GM10248 (cell line): ENCODE data around the gene TFIP11.

Experiments
- CTCF ChIA-PET: fragments of 300-600 bp; sonication (Branson Sonifier 250); formaldehyde crosslinking; extraction: SDS; loops from one replicate; lab custom pipeline; 2021; ENCODE audit warnings: antibody characterized with exemption; lab: Yijun Ruan, JAX
- POLR2A ChIA-PET: fragments of 350-650 bp; sonication (Branson Sonifier 250); formaldehyde crosslinking; extraction: SDS; loops from one replicate; lab custom pipeline; 2020; ENCODE audit warnings: antibody characterized with exemption; lab: Yijun Ruan, JAX
- DNase-seq: peaks from one replicate; pipeline ENCODE4 v3.0.0; 2012; ENCODE audit errors: extremely low spot score
- TF ChIP-seq, protein P1 (sequence below): IDR thresholded peaks from 2 replicates; pipeline ENCODE4 v1.5.1; 2012; ENCODE audit warnings: mild to moderate bottlenecking, low read depth; ENCODE audit errors: extremely low read depth, missing control alignments, control extremely low read depth

The TFIP11 gene

DNA sequence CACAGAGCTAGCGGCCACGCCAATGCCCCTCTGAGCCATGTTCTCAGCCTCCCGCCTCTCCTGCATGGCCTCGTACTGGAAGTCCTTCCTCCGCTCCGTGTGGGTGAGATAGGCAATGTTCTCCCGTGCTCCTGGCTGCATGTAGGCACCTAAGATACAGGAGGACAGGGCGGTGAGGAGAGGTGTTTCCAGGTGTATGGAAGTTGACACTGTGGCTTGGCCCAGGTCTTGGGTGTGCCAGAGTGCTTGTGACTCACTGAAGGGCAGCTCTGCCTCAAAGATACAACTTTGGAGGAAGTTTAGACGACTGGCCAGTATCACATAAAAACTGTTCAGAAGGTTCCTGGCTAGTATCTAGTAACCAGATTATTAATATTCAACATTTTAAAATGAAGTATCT is 20.1 kb downstream of the TFIP11 start:
- POLR2A ChIA-PET = interaction anchor here (0.5 to 0.7 kb wide), 3 partner anchors 16 to 331 kb away, joined by 4 read pairs; no protein-coding TSS in a partner anchor
- DNase-seq = no peak
- CTCF ChIA-PET = interaction anchor here (1.0 to 1.2 kb wide), 4 partner anchors 8 to 73 kb away, joined by 3 to 6 read pairs (median 4); partner anchors contain the start of genes HPS4 and SRRD
- TF ChIP-seq, protein P1, sequence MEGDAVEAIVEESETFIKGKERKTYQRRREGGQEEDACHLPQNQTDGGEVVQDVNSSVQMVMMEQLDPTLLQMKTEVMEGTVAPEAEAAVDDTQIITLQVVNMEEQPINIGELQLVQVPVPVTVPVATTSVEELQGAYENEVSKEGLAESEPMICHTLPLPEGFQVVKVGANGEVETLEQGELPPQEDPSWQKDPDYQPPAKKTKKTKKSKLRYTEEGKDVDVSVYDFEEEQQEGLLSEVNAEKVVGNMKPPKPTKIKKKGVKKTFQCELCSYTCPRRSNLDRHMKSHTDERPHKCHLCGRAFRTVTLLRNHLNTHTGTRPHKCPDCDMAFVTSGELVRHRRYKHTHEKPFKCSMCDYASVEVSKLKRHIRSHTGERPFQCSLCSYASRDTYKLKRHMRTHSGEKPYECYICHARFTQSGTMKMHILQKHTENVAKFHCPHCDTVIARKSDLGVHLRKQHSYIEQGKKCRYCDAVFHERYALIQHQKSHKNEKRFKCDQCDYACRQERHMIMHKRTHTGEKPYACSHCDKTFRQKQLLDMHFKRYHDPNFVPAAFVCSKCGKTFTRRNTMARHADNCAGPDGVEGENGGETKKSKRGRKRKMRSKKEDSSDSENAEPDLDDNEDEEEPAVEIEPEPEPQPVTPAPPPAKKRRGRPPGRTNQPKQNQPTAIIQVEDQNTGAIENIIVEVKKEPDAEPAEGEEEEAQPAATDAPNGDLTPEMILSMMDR = no peak

- ChIA-PET POLR2A (interaction anchor here (0.9 kb wide), 1 partner anchor 8 kb away, joined by 3 read pairs; no protein-coding TSS in a partner anchor), CTCF (interaction anchor here (1.1 kb wide), 1 partner anchor 13 kb away, joined by 3 read pairs; no protein-coding TSS in a partner anchor)
- DNase-seq = no peak
- TF ChIP-seq, protein P1 = no peak
Observed at GRCh38 chr22:26489447-26490036, 22.7 kb downstream of the TFIP11 start.

DNA sequence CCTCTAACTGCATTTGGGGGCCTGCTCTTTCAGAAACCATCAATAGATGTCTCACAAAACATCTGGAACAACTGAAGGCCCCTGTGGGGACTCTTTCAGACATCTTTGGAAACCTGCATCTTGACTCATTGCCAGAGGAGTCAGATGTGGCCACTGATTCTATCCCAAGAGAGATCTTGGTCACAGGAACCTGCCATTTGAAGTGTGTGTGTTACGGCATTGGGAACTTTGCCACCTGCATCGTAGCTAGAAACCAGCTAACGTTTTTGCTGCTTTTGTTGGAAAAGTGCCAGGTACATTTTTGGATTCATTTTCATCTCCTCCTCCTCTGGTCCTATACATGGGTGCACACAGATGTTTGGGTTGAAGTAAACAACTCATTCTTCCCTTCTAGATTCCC is 24.3 kb downstream of the TFIP11 start:
- DNase-seq = no peak
- POLR2A ChIA-PET = no interaction called here
- CTCF ChIA-PET = interaction anchor here (0.7 to 1.3 kb wide), 2 partner anchors 9 to 15 kb away, joined by 3 to 4 read pairs; no protein-coding TSS in a partner anchor
- TF ChIP-seq, protein P1 = no peak

GRCh38 chr22:26486394-26486793 is 25.9 kb downstream of the TFIP11 start:
- DNase-seq = no peak
- POLR2A ChIA-PET = no interaction called here
- TF ChIP-seq, protein P1 = no peak
- CTCF ChIA-PET = interaction anchor here (1.5 kb wide), 1 partner anchor 17 kb away, joined by 4 read pairs; no protein-coding TSS in a partner anchor

- ChIA-PET POLR2A (no interaction called here), CTCF (interaction anchor here (1.5 kb wide), 1 partner anchor 17 kb away, joined by 4 read pairs; no protein-coding TSS in a partner anchor)
- TF ChIP-seq, protein P1 = no peak
- DNase-seq = no peak
Observed at GRCh38 chr22:26485806-26486390, 26.4 kb downstream of the TFIP11 start.

- no peak for DNase-seq
- ChIA-PET POLR2A (no interaction called here), CTCF (interaction anchor here (1.0 to 5.5 kb wide), 4 partner anchors 8 to 182 kb away, joined by 3 to 28 read pairs (median 10); no protein-coding TSS in a partner anchor)
- TF ChIP-seq, protein P1 = no peak
Observed at GRCh38 chr22:26485013-26485412, 27.3 kb downstream of the TFIP11 start.
